NB4 (cell line): ENCODE data around the gene RAP1GAP2.

ENCODE experiments used
- MYC ChIP-seq: IDR thresholded peaks from 2 replicates; pipeline ENCODE4 v1.6.1; 2011; ENCODE audit warnings: low read depth, low read length
- POLR2A ChIP-seq: IDR thresholded peaks from 2 replicates; pipeline ENCODE4 v1.6.1; 2011; ENCODE audit warnings: mild to moderate bottlenecking; ENCODE audit not compliant: insufficient read length; ENCODE audit errors: extremely low read depth
- TF ChIP-seq, protein P1 (sequence below): IDR thresholded peaks from one replicate; pipeline ENCODE4 v1.5.1; 2012; ENCODE audit warnings: low read depth, low read length

DNA sequence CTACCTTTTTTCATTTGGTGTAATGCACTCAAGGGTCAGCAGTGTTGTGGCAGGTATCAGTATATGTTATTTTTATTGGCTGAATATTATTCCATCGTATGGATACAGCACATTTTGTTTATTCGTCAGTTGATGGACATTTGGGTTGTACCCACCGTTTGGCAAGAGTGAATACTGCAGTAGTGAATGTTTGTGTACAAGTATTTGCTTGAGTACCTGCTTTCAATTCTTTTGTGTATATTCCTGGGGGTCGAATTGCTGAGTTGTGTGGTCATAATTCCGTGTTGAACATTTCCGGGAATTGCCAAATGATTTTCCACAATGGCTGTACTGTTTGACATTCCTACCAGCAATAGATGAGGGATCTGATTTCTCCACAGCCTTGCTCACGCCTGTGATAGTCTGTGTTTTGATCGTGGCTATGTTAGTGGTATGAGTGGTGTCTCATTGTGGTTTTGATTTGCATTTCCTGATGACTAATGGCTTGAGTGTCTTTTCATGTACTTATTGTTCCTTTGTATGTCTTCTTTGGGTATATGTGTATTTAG lies 158.7 kb downstream of the RAP1GAP2 start:
- TF ChIP-seq, protein P1, sequence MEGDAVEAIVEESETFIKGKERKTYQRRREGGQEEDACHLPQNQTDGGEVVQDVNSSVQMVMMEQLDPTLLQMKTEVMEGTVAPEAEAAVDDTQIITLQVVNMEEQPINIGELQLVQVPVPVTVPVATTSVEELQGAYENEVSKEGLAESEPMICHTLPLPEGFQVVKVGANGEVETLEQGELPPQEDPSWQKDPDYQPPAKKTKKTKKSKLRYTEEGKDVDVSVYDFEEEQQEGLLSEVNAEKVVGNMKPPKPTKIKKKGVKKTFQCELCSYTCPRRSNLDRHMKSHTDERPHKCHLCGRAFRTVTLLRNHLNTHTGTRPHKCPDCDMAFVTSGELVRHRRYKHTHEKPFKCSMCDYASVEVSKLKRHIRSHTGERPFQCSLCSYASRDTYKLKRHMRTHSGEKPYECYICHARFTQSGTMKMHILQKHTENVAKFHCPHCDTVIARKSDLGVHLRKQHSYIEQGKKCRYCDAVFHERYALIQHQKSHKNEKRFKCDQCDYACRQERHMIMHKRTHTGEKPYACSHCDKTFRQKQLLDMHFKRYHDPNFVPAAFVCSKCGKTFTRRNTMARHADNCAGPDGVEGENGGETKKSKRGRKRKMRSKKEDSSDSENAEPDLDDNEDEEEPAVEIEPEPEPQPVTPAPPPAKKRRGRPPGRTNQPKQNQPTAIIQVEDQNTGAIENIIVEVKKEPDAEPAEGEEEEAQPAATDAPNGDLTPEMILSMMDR, result no peak
- no peak for TF ChIP-seq MYC
- no peak for TF ChIP-seq POLR2A
